Measurements from ENCODE around the gene CAPRIN2. TPM values are rescaled to one million over a fixed set of nuclear protein-coding genes. Genes with fewer than 3 reads are reported as not detected.

CAPRIN2 gene
- total RNA-seq, 1 donor from 2014 or later: 30.2 TPM

GRCh38 chr12:30739020-30739419, 15.7 kb downstream of the CAPRIN2 start:
- TF ChIP-seq, protein P1, sequence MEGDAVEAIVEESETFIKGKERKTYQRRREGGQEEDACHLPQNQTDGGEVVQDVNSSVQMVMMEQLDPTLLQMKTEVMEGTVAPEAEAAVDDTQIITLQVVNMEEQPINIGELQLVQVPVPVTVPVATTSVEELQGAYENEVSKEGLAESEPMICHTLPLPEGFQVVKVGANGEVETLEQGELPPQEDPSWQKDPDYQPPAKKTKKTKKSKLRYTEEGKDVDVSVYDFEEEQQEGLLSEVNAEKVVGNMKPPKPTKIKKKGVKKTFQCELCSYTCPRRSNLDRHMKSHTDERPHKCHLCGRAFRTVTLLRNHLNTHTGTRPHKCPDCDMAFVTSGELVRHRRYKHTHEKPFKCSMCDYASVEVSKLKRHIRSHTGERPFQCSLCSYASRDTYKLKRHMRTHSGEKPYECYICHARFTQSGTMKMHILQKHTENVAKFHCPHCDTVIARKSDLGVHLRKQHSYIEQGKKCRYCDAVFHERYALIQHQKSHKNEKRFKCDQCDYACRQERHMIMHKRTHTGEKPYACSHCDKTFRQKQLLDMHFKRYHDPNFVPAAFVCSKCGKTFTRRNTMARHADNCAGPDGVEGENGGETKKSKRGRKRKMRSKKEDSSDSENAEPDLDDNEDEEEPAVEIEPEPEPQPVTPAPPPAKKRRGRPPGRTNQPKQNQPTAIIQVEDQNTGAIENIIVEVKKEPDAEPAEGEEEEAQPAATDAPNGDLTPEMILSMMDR (IDR thresholded peaks at IDR 0.05; ENCODE audit: insufficient read depth, low read length, poor library complexity, severe bottlenecking): no peak
- H3K27me3 ChIP-seq (ENCODE audit: control insufficient read depth, insufficient read depth, low read length): no peaks in the 10 kb centered on the region
- no peak overlapping the region for H3K4me3 ChIP-seq (ENCODE audit: low read depth, low read length)
- no peaks in the 10 kb centered on the region for H3K36me3 ChIP-seq (ENCODE audit: control insufficient read depth, insufficient read depth, low read length)
- no peak for DNase-seq (ENCODE audit: low read depth)

- no peak overlapping the region for H3K4me3 ChIP-seq (ENCODE audit: low read depth, low read length)
- H3K27me3 ChIP-seq (ENCODE audit: control insufficient read depth, insufficient read depth, low read length): no peaks in the 10 kb centered on the region
- TF ChIP-seq, protein P1 (IDR thresholded peaks at IDR 0.05; ENCODE audit: insufficient read depth, low read length, poor library complexity, severe bottlenecking): no peak
- no peaks in the 10 kb centered on the region for H3K36me3 ChIP-seq (ENCODE audit: control insufficient read depth, insufficient read depth, low read length)
- DNase-seq (ENCODE audit: low read depth): no peak
Measured at GRCh38 chr12:30732954-30733637, 21.7 kb downstream of the CAPRIN2 start.

DNA sequence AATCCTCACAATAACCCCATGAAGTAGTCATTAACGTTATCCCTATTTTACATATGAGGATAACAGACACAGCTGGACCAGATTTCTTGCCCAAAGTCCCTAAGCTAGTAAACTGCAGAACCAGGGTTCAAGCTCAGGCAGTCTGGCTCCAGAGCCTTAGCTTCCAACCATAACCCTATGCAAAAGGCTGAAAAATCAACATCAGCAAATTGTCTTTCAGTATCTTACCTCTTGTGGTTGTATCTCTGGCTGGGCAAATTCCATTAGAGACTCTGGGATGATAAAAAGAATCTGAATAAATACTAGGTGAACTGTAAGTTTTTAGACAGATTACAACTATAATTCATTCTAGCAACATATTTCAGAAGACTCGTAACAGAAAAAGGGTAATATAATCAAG, 24.7 kb downstream of the CAPRIN2 start:
- H3K36me3 ChIP-seq (ENCODE audit: control insufficient read depth, insufficient read depth, low read length): no peaks in the 10 kb centered on the region
- TF ChIP-seq, protein P1 (IDR thresholded peaks at IDR 0.05; ENCODE audit: insufficient read depth, low read length, poor library complexity, severe bottlenecking): no peak
- no peak overlapping the region for H3K4me3 ChIP-seq (ENCODE audit: low read depth, low read length)
- no peak for DNase-seq (ENCODE audit: low read depth)
- H3K27me3 ChIP-seq (ENCODE audit: control insufficient read depth, insufficient read depth, low read length): no peaks in the 10 kb centered on the region

- H3K36me3 ChIP-seq (ENCODE audit: control insufficient read depth, insufficient read depth, low read length): no peaks in the 10 kb centered on the region
- no peaks in the 10 kb centered on the region for H3K27me3 ChIP-seq (ENCODE audit: control insufficient read depth, insufficient read depth, low read length)
- no peak overlapping the region for H3K4me3 ChIP-seq (ENCODE audit: low read depth, low read length)
- TF ChIP-seq, protein P1 (IDR thresholded peaks at IDR 0.05; ENCODE audit: insufficient read depth, low read length, poor library complexity, severe bottlenecking): no peak
- no peak for DNase-seq (ENCODE audit: low read depth)
Measured at GRCh38 chr12:30729547-30729946, 25.2 kb downstream of the CAPRIN2 start.

DNA sequence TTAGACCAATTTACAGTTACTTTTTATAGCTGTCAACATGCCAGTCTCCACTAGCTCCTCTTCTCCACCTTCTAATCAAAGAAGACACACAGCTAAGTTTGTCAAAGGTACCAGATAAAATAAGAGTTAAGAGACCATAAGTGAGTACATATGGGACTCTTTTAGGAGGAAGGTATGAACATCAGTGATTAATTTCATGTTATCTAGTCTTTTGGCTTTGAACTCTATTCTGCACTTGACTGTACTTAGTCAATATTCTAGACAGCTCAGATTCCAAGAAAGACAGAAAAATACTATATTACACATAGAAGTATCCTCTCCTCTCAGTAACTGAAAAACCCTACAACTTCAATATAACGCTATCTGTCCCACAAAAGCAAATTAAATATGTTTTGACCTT, 28.1 kb downstream of the CAPRIN2 start:
- H3K27me3 ChIP-seq (ENCODE audit: control insufficient read depth, insufficient read depth, low read length): no peaks in the 10 kb centered on the region
- no peaks in the 10 kb centered on the region for H3K36me3 ChIP-seq (ENCODE audit: control insufficient read depth, insufficient read depth, low read length)
- H3K4me3 ChIP-seq (ENCODE audit: low read depth, low read length): no peak overlapping the region
- no peak for DNase-seq (ENCODE audit: low read depth)
- TF ChIP-seq, protein P1 (IDR thresholded peaks at IDR 0.05; ENCODE audit: insufficient read depth, low read length, poor library complexity, severe bottlenecking): no peak

DNA sequence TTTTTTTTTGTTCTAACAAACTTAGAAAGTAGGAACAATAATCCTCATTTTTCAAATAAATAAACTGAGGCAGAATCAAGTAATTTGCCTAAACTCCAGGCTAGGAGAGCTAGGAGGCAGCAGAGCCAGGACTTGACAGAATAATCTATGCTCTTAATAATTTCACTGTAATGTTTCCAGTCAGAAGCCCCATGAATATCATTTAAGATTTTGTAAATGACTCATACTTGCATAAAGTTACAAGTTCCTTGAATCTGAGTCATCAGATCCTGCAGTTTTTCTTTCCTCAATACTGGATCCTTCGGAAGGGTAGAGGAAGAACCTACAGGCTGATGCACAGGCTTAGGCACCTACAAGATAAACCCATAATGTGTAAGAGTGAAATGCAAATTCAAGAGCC, 29.0 kb downstream of the CAPRIN2 start:
- DNase-seq (ENCODE audit: low read depth): peak; percentile 35
- no peaks in the 10 kb centered on the region for H3K27me3 ChIP-seq (ENCODE audit: control insufficient read depth, insufficient read depth, low read length)
- TF ChIP-seq, protein P1 (IDR thresholded peaks at IDR 0.05; ENCODE audit: insufficient read depth, low read length, poor library complexity, severe bottlenecking): no peak
- no peaks in the 10 kb centered on the region for H3K36me3 ChIP-seq (ENCODE audit: control insufficient read depth, insufficient read depth, low read length)
- no peak overlapping the region for H3K4me3 ChIP-seq (ENCODE audit: low read depth, low read length)
